CD4-positive, alpha-beta memory T cell (primary cell): ENCODE results near the gene ARFGAP1. TPM values are rescaled to one million over a fixed set of nuclear protein-coding genes. Genes with fewer than 3 reads are reported as not detected.

Experiments used
- CTCF ChIA-PET: fragments of 350-600 bp; sonication (Branson Sonifier 250); formaldehyde crosslinking; loops from one replicate; lab custom pipeline; 2021; ENCODE audit warnings: inconsistent platforms; ENCODE audit not compliant: partially characterized antibody; lab: Charles Lee
- POLR2A ChIA-PET: fragments of 350-600 bp; sonication (Branson Sonifier 250); formaldehyde crosslinking; loops from one replicate; lab custom pipeline; 2021; ENCODE audit not compliant: partially characterized antibody; lab: Charles Lee
- DNase-seq, 5 donors: peaks; one replicate each; pipeline versions ENCODE4 v3.0.0 to v3.0.0-alpha.2; 2020 to 2022; ENCODE audit warnings: mixed read lengths in 1 of 5
- H3K27ac ChIP-seq: one replicate; pipeline ENCODE4 v1.7.0; 2013; ENCODE audit warnings: low read depth, low read length
- H3K27me3 ChIP-seq: 2 replicates; pipeline ENCODE4 v1.7.0; 2013; ENCODE audit warnings: mild to moderate bottlenecking, low read length, moderate library complexity; ENCODE audit not compliant: insufficient read depth
- H3K36me3 ChIP-seq: 2 replicates; pipeline ENCODE4 v1.7.0; 2013; ENCODE audit warnings: mild to moderate bottlenecking, low read length, moderate library complexity; ENCODE audit not compliant: insufficient read depth
- H3K4me1 ChIP-seq: 2 replicates; pipeline ENCODE4 v1.7.0; 2013; ENCODE audit warnings: mild to moderate bottlenecking, low read length, moderate library complexity; ENCODE audit not compliant: insufficient read depth
- H3K4me3 ChIP-seq, 2 donors: one replicate each; pipeline ENCODE4 v1.7.0; 2013; ENCODE audit warnings: low read length in 2 of 2, mild to moderate bottlenecking in 1 of 2
- H3K9me3 ChIP-seq, 2 donors: one replicate each; pipeline ENCODE4 v1.7.0; 2013; ENCODE audit warnings: low read length in 2 of 2, control low read depth in 1 of 2; ENCODE audit not compliant: control insufficient read depth in 1 of 2
- H3K27ac Mint-ChIP-seq, 7 donors: one replicate each; pipeline ENCODE4 v1.8.0; 2020 to 2021; ENCODE audit warnings: mixed read lengths in 7 of 7, mild to moderate bottlenecking in 6 of 7, inconsistent platforms in 3 of 7, moderate library complexity in 3 of 7
- H3K27me3 Mint-ChIP-seq, 2 donors: one replicate each; pipeline ENCODE4 v1.8.0; 2020 to 2021; ENCODE audit warnings: mixed read lengths in 2 of 2
- H3K36me3 Mint-ChIP-seq, 2 donors: one replicate each; pipeline ENCODE4 v1.8.0; 2020 to 2021; ENCODE audit warnings: mixed read lengths in 2 of 2, inconsistent platforms in 1 of 2, mild to moderate bottlenecking in 1 of 2
- H3K4me1 Mint-ChIP-seq, 4 donors: one replicate each; pipeline ENCODE4 v1.8.0; 2020 to 2021; ENCODE audit warnings: mixed read lengths in 4 of 4, mild to moderate bottlenecking in 1 of 4
- H3K4me3 Mint-ChIP-seq, 8 donors: one replicate each; pipeline ENCODE4 v1.8.0; 2020 to 2021; ENCODE audit warnings: mixed read lengths in 8 of 8, mild to moderate bottlenecking in 7 of 8, moderate library complexity in 6 of 8, inconsistent platforms in 3 of 8
- H3K9me3 Mint-ChIP-seq, 8 donors: one replicate each; pipeline ENCODE4 v1.8.0; 2020 to 2021; ENCODE audit warnings: mixed read lengths in 8 of 8, mild to moderate bottlenecking in 5 of 8, inconsistent platforms in 3 of 8, moderate library complexity in 1 of 8
- intact Hi-C: fragments of 100-400 bp; cut with micrococcal nuclease; formaldehyde crosslinking; loops from one replicate; pipeline ENCODE4 v1.15.1; 2023
- polyA plus RNA-seq, 2 donors: library from polyadenylated mRNA; unstranded; fragments of 300-500 nt; fragmentation: Illumina TruSeq; gene quantifications; one replicate each; pipeline ENCODE4 v1.2.3, GENCODE V29; 2021
- total RNA-seq, 2 experiments: library from RNA; stranded (reverse); gene quantifications; one replicate each; pipeline ENCODE4 v1.2.3, GENCODE V29; 2021

ARFGAP1 gene
- total and polyA plus RNA-seq, 4 experiments from 2014 or later, result 11.5 to 120 (median 69.4) TPM

DNA sequence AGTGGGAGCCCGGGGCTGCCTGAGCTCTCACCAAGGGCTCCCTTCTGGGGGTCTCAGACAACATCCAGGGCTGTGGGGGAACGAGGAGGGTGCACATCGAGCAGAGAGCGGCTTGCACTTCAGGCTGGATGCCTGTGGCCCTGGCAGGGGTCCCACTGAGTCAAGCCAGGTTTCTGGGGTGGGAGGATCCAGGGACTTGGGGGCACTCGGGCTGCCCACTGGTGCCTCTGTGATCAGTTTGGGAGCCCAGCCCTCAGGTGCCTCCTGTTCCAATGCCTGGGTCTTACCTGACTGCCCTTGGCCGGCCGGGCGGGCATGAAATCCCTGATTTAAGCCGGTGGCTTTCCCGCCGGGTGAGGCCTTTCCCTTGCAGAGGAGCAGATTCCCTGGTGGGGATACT lies 20.8 kb downstream of the ARFGAP1 start:
- no peak overlapping the region for H3K4me3 ChIP-seq
- Mint-ChIP-seq H3K27ac (no peak overlapping the region), H3K9me3 (no peaks in the 10 kb centered on the region), H3K27me3 (peaks cover 0 to 4% of the 10 kb centered on the region in 2 donors), H3K4me3 (no peak overlapping the region), H3K36me3 (peaks cover 3% of the 10 kb centered on the region in 2 donors), H3K4me1 (peaks cover 7 to 15% (median 12%) of the 10 kb centered on the region in 4 donors)
- peaks cover 13% of the 10 kb centered on the region for H3K4me1 ChIP-seq
- no peaks in the 10 kb centered on the region for H3K9me3 ChIP-seq
- ChIA-PET CTCF (no interaction called here), POLR2A (no interaction called here)
- peak in 1 of 5 donors; percentile 6 for DNase-seq
- H3K27ac ChIP-seq, result no peak overlapping the region
- peaks cover 4% of the 10 kb centered on the region for H3K36me3 ChIP-seq
- no peaks in the 10 kb centered on the region for H3K27me3 ChIP-seq
- intact Hi-C loops, result no loop called here

DNA sequence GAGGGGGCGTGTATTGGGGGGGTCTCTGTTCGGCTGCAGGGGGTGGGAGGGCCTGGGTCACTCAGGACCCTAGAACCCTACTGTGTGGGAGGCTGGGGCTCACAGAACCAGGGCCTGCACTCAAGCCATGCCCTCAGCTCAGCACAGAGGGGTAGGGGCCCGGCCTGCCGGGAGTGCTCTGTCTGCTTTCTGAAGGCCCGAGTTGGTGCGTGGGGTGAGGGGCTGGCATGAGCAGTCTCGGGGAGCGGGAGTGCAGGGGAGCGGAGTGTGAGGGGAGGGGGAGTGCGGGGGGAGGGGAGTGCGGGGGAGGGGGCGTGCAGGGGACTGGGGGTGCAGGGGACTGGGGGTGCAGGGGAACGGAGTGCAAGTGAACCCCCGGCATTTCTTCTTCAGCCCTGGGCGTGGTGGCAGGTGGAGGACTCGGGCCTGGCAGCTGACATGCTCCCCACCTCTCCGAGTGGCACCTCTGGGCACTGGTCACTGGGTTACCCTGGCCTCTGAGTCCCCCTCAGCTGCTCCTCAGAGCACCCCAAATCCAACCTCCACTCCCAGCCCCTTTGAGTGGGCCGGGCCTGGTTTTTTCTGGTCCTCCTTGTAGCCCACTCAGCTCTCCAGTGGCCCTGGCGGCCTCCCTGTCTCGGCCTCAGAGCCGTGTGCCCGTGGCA lies 21.4 kb downstream of the ARFGAP1 start:
- Mint-ChIP-seq H3K9me3 (no peaks in the 10 kb centered on the region), H3K27me3 (peaks cover under 1 to 6% of the 10 kb centered on the region in 2 donors), H3K36me3 (no peaks in the 10 kb centered on the region), H3K4me1 (peaks cover 6 to 15% (median 12%) of the 10 kb centered on the region in 4 donors), H3K27ac (no peak overlapping the region), H3K4me3 (no peak overlapping the region)
- intact Hi-C loops, result no loop called here
- Histone ChIP-seq H3K27ac (no peak overlapping the region), H3K27me3 (peaks cover under 1% of the 10 kb centered on the region), H3K9me3 (no peaks in the 10 kb centered on the region), H3K4me3 (no peak overlapping the region), H3K36me3 (no peaks in the 10 kb centered on the region), H3K4me1 (peaks cover 13% of the 10 kb centered on the region)
- DNase-seq, result peak in 1 of 5 donors; percentile 22
- CTCF ChIA-PET, result interaction anchor here (1.6 kb wide), 1 partner anchor 70 kb away, joined by 9 read pairs; no protein-coding TSS in a partner anchor
- POLR2A ChIA-PET, result no interaction called here

DNA sequence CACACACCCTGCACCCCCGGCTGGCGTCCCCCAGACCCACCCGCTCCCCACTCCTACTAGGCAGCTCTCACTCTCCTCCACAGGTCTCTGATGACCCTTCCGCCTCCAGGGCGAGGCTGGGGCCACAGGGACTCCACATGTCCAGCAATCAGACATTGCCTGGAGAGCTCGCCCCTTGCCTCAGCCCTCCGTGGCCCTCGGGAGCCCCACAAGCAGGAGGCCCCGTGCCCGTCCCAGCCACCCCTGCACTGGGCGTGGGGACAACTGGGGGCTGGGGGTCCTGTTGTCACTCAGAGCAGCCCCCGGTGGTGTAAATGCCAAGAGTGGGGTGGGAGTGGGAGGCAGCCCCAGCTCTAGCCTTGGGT lies 21.9 kb downstream of the ARFGAP1 start:
- Histone ChIP-seq H3K27me3 (peaks cover 6% of the 10 kb centered on the region), H3K9me3 (no peaks in the 10 kb centered on the region), H3K4me3 (no peak overlapping the region), H3K27ac (no peak overlapping the region), H3K4me1 (peaks cover 13% of the 10 kb centered on the region), H3K36me3 (no peaks in the 10 kb centered on the region)
- Mint-ChIP-seq H3K27me3 (peaks cover 5 to 11% of the 10 kb centered on the region in 2 donors), H3K4me1 (peaks cover 6 to 15% (median 12%) of the 10 kb centered on the region in 4 donors), H3K27ac (no peak overlapping the region), H3K9me3 (no peaks in the 10 kb centered on the region), H3K4me3 (no peak overlapping the region), H3K36me3 (no peaks in the 10 kb centered on the region)
- intact Hi-C loops, result no loop called here
- ChIA-PET CTCF (interaction anchor here (1.2 to 1.6 kb wide), 2 partner anchors 15 to 71 kb away, joined by 4 to 9 read pairs; no protein-coding TSS in a partner anchor), POLR2A (interaction anchor here (0.7 to 1.7 kb wide), 2 partner anchors 10 to 22 kb away, joined by 3 to 5 read pairs; partner anchors contain the start of gene ARFGAP1)
- peak in 1 of 5 donors; percentile 11 for DNase-seq

DNA sequence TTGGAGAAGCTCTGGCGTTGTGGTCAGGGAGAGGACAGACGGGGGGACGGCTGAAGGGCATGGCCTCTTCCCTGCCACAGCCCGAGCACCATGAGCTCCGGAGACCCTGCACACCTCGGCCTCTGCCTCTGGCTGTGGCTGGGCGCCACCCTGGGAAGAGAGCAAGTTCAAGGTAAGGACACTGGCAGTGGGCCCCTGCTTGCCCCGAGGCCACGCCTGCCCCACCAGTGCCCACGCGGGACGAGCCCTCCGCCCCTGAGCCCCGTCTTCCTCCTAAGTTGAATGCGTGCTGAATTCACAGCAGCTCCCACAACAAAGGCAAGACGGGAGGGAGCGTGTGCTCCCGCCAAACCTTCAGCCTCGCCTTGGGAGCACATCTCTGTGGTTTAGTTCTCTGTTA lies 22.4 kb downstream of the ARFGAP1 start:
- POLR2A ChIA-PET, result interaction anchor here (0.7 to 1.7 kb wide), 2 partner anchors 11 to 22 kb away, joined by 3 to 5 read pairs; partner anchors contain the start of gene ARFGAP1
- no peak overlapping the region for H3K4me3 ChIP-seq
- Mint-ChIP-seq H3K27ac (peak overlapping the region in 1 of 7 donors; percentile 74), H3K27me3 (peaks cover 5 to 12% of the 10 kb centered on the region in 2 donors), H3K9me3 (peaks cover 0 to under 1% (median 0%) of the 10 kb centered on the region in 8 donors), H3K4me1 (peaks cover 6 to 15% (median 12%) of the 10 kb centered on the region in 4 donors), H3K36me3 (no peaks in the 10 kb centered on the region), H3K4me3 (peak overlapping the region in 3 of 8 donors; percentile 29 to 35 (median 30))
- H3K4me1 ChIP-seq, result peaks cover 13% of the 10 kb centered on the region
- H3K27me3 ChIP-seq, result peaks cover 6% of the 10 kb centered on the region
- no peak overlapping the region for H3K27ac ChIP-seq
- H3K36me3 ChIP-seq, result no peaks in the 10 kb centered on the region
- H3K9me3 ChIP-seq, result no peaks in the 10 kb centered on the region
- intact Hi-C loops, result no loop called here
- peak in 1 of 5 donors; percentile 8 for DNase-seq
- CTCF ChIA-PET, result interaction anchor here (1.2 to 1.6 kb wide), 2 partner anchors 15 to 71 kb away, joined by 4 to 9 read pairs; no protein-coding TSS in a partner anchor

GRCh38 chr20:63295422-63295821 lies 22.8 kb downstream of the ARFGAP1 start:
- no peak overlapping the region for H3K4me3 ChIP-seq
- no peaks in the 10 kb centered on the region for H3K9me3 ChIP-seq
- peak; percentile 24 to 48 (median 33) for DNase-seq
- H3K27ac Mint-ChIP-seq, result peak overlapping the region in 3 of 7 donors; percentile 52 to 74 (median 53)
- peaks cover 6% of the 10 kb centered on the region for H3K27me3 ChIP-seq
- peaks cover 13% of the 10 kb centered on the region for H3K4me1 ChIP-seq
- H3K4me1 Mint-ChIP-seq, result peaks cover 6 to 15% (median 12%) of the 10 kb centered on the region in 4 donors
- intact Hi-C loops, result no loop called here
- ChIA-PET CTCF (interaction anchor here (1.2 to 1.6 kb wide), 2 partner anchors 14 to 72 kb away, joined by 4 to 9 read pairs; no protein-coding TSS in a partner anchor), POLR2A (interaction anchor here (0.7 to 1.7 kb wide), 2 partner anchors 11 to 23 kb away, joined by 3 to 5 read pairs; partner anchors contain the start of gene ARFGAP1)
- no peaks in the 10 kb centered on the region for H3K36me3 Mint-ChIP-seq
- H3K4me3 Mint-ChIP-seq, result peak overlapping the region in 6 of 8 donors; percentile 30 to 71 (median 48)
- H3K9me3 Mint-ChIP-seq, result peaks cover 0 to 4% (median 0%) of the 10 kb centered on the region in 8 donors
- peaks cover 5 to 12% of the 10 kb centered on the region in 2 donors for H3K27me3 Mint-ChIP-seq
- no peaks in the 10 kb centered on the region for H3K36me3 ChIP-seq
- H3K27ac ChIP-seq, result no peak overlapping the region

- POLR2A ChIA-PET, result interaction anchor here (1.7 kb wide), 1 partner anchor 23 kb away, joined by 5 read pairs; the partner anchor contains the start of gene ARFGAP1
- Histone ChIP-seq H3K27ac (no peak overlapping the region), H3K9me3 (no peaks in the 10 kb centered on the region), H3K4me3 (no peak overlapping the region), H3K27me3 (peaks cover 6% of the 10 kb centered on the region), H3K36me3 (no peaks in the 10 kb centered on the region), H3K4me1 (peaks cover 13% of the 10 kb centered on the region)
- Mint-ChIP-seq H3K27me3 (peaks cover 7 to 13% of the 10 kb centered on the region in 2 donors), H3K9me3 (peaks cover 0 to 8% (median 0%) of the 10 kb centered on the region in 8 donors), H3K27ac (peak overlapping the region in 2 of 7 donors; percentile 23 to 74), H3K4me3 (peak overlapping the region in 5 of 8 donors; percentile 30 to 65 (median 36)), H3K36me3 (no peaks in the 10 kb centered on the region), H3K4me1 (peaks cover 6 to 15% (median 12%) of the 10 kb centered on the region in 4 donors)
- peak in 1 of 5 donors; percentile 10 for DNase-seq
- intact Hi-C loops, result no loop called here
- CTCF ChIA-PET, result interaction anchor here (1.1 to 1.6 kb wide), 3 partner anchors 14 to 73 kb away, joined by 4 to 9 read pairs (median 4); no protein-coding TSS in a partner anchor
Observed at GRCh38 chr20:63295846-63296245, 23.2 kb downstream of the ARFGAP1 start.
